Fibroblast of upper back skin (primary cell): ENCODE results near the gene EFCAB14.
"Not testable (repeated sequence)": the region's sequence is repeated elsewhere in the genome, so short reads cannot be mapped to it uniquely, and the experiment has no call there.

ENCODE experiments used
- DNase-seq: peaks from one replicate; pipeline ENCODE4 v3.0.0-alpha.2; 2013

EFCAB14 gene

DNA sequence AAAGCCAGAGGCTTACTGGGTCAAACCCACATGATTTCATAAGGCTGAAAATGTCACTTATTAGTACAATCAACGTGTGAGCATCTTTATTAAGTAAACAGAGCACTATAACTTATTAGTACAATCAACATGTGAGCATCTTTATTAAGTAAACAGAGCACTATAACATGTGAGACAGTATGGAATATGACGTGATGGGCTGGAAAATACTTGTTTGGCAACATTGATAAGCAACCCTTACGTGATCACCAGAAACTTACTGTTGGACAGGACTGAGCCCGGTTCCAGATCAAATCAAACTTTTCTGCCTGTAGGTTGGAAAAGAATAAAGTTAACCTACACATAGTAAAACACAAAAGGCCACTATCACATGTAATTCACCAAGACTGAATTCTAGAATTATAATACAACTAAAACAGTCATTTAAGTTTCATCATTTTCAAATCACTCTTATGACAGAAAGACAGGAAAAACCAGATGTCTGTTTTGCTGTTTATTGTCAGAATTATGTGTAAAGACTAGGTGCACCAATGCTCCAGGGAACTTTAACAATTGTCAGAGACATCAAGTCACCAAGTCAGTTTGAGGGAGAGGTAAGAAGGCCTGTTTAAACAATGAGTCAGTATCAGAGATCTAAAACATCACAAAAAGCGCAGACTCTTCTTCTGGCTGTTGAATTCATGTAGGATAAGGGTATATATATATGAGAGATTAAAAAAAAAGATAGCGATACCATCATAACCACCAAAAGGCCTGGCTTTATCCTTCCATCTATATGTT lies 66.4 kb downstream of the EFCAB14 start:
- no peak for DNase-seq

DNA sequence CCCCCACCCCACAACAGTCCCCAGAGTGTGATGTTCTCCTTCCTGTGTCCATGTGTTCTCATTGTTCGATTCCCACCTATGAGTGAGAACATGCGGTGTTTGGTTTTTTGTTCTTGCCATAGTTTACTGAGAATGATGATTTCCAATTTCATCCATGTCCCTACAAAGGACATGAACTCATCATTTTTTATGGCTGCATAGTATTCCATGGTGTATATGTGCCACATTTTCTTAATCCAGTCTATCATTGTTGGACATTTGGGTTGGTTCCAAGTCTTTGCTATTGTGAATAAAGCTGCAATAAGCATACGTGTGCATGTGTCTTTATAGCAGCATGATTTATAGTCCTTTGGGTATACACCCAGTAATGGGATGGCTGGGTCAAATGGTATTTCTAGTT lies 67.8 kb downstream of the EFCAB14 start:
- DNase-seq = not testable (repeated sequence)

DNA sequence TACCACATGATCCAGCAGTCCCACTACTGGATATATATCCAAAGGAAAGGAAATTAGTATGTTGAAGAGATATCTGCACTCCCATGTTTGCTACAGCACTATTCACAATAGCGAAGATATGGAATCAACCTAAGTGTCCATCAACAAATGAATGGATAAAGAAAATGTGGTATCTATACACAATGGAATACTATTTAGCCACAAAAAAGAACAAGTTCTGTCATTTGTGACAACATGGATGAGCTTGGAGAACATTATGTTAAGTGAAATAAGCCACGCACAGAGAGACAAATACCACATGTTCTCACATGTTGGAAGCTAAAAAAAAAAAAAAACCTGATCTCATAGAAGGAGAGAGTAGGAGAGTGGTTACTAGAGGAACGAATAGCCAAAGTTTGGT lies 68.4 kb downstream of the EFCAB14 start:
- DNase-seq = no peak

DNA sequence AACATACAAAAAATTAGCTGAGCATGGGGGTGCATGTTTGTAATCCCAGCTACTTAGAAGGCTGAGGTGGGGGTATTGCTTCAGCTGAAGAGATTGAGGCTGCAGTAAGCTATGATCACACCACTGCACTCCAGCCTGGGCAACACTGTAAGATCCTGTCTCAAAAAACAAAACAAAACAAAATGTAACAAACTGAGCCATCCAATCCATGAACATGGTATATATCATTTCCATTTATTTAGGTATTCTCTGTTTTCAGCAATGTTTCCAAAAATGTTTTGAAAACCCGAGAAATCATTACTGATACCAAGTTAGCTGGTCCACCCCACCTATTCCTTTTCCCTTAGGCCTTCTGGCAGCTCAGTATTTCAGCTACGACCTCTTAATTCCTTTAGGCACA lies 69.2 kb downstream of the EFCAB14 start:
- no peak for DNase-seq

DNA sequence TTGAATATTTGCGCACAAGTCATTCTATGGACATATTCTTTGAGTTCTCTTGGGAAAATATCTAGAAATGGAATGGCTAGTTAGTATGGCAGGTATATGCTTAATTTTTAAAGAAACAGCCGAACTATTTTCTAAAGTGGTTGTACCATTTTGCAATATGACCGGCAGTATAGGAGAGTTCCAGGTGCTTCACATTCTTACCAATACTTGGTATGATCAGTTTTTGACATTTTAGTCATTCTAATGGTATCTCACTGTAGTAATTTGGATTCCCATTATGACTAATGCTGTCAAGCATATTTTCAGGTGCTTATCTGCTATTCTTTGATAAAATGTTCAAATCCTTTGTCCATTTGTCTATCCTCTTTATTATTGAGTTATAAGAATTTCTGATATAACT lies 71.3 kb downstream of the EFCAB14 start:
- no peak for DNase-seq

DNA sequence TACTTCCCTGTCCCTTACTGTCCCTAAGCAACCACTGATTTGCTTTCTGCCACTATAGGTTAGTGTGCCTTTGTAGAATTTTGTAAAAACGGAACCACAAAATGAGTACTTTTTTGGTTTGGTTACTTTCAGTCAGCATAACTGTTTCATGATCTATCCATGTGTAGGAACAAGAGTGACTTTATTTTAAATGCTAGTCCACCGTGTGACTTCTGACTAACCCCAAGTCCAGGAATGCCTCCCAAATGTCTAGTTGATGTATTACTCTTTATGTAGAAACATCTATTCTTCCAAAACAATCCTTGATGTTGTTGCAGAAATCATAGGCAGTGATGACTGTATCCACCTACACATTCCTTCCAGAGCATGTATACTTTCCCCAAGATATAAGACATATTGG lies 72.1 kb downstream of the EFCAB14 start:
- DNase-seq = no peak

DNA sequence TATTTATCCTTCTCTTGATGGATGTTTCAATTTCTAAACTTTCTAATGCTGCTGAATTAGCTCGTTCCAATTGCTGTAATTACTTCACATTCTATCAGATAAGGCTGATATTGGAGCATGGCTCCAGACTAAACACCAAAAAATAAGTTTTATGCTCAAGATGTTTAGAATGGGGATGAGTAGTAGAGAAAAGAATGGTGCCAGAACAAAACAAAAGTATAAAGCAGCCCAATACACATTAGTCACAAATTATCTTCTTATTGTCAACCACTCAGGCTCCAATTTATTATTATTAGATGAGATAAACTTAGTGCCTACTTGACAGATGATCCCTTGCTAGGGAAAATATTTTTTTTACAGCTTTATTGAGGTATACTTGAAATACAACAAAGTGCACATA lies 72.6 kb downstream of the EFCAB14 start:
- DNase-seq = no peak

DNA sequence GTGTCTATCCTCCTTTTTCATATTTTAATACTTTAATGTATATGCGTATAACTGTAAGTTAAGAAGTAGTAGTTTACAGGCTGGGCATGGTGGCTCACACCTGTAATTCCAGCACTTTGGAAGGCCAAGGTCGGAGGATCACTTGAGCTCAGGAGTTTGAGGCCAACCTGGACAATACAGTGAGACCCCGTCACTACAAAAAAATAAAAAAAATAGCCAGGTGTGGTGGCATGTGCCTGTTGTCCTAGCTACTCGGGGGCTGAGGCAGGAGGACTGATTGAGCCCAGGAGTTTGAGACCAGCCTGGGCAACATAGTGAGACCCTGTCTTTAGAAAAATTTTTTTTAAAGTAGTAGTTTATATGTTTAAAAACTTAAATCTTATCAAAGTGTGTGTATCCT lies 73.1 kb downstream of the EFCAB14 start:
- DNase-seq = no peak

DNA sequence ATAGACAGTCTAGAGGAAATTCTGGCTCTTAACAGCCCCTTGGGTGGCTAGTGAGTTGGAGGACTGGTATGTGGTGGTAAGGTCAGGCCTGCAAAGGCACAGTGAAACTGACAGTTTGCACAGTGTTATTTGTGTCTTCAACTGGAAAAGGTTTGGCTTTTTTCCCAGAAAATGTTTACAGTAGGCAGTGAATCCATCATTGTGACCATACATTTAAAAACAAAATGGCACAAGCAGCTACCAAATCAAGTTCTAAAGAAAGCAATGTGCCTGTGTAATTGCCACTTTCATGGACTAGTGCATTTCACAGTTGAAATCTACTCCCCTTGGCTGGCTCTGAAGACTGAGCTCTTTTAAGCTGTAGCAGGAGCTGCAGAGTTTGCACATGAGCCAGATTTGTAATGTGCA lies 75.5 kb downstream of the EFCAB14 start:
- peak; percentile 83 for DNase-seq

DNA sequence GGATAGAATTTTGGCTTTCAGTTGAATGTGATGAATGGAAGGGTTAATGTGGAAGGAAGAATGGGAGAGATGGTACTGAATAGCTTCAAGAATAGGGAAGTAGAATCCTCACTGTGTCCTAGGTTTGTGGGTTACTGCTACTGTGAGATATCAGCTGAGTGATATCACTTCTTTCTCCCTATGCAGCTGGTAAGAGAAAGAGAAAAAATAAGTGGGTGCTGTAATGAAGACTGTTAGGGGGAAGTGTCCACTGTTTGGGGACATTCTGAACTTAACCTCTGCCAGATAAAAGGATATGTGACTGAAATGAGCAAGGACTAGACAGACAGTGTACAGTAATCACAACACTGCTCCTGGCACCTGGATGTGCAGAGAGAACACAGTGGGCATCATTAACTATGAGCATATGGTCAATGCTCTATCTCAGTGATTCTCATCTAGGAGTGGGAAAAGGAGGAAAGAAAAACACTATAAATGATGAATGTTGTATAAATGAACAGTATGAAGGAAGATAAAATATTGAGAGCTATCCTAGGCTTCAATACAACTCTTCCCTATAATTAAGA lies 76.7 kb downstream of the EFCAB14 start:
- DNase-seq = no peak

DNA sequence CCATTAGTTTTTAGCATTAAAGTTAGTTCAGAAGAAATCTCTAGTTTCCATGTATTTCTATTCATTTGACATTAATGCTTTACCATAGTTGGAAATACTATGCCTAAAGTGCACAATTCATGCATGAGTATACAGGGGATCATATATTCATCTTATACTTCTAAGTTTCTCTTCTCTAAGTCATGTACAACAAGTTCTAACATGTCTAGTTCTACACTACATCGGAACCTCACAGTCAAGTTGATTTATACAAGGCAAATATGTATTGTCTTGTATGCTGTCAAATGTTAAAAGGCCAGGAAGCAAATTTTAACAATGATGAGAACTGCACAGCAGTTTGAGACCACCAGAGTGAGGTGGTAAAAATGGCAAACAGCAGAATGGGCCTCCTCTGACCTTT lies 79.4 kb downstream of the EFCAB14 start:
- DNase-seq = no peak

DNA sequence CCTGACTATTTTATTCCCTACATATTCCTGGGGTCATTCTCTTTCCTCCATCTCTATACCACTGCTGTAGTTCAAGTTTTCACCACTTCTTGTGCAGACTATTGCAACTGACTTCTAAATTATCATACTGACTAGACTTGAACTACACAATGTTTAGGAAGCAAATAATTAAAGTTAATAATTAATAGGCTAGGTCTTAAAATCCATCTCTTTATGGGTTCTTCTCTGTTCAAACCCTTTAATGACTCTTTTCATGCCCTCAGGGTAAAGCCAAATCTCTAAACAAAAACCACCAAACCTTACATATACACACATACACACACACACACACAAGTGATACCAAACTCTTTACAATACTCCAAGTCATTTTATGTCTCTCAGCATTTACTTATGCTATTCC lies 80.0 kb downstream of the EFCAB14 start:
- no peak for DNase-seq

DNA sequence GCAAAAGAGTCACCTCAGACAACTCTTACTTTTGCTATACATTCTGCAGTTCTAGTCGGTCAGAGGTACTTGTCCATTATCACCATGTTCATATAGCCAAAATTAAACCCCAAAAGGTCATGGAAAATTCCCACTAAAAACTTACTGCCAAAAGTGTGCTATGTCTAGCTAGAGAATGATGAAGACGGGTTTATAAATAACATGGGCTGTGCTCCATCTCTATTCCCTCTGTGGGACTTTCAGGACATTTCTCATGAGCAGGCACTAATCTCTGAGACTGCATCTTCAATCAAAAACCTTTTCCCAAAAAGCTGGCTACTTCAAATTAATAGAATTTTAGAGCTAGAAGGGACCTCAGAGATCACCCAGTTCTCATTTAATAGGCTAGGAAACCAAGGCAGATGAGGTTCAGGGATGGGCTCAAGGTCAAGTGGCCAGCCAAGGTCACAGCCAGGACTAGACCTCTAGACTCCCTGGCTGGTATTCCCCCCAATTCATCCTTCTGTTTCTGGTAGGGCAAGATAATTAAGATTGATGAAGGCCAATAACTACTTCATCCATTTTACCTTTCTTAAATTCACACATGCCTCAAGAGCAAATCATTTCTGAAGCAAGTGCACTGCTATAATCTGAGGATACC lies 81.3 kb downstream of the EFCAB14 start:
- DNase-seq = no peak

DNA sequence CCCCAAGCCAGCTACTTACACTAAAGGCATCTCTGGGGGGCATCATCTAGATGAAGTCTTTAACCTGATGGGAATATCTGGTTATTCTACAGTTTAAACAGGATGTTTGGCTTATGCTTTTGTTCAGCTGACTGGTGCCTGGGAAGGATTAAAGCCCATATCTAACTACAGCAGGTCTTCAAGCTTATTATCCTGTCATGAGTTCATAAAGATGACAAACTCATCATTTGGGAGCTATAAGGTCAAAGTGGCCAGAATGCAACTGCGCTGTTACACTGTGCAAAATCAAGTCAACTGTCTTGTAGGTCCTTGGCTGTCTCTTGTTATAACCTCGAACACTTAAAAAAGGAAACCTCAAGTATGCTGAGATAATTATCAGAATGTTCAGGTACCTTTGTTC lies 83.7 kb downstream of the EFCAB14 start:
- DNase-seq = no peak

DNA sequence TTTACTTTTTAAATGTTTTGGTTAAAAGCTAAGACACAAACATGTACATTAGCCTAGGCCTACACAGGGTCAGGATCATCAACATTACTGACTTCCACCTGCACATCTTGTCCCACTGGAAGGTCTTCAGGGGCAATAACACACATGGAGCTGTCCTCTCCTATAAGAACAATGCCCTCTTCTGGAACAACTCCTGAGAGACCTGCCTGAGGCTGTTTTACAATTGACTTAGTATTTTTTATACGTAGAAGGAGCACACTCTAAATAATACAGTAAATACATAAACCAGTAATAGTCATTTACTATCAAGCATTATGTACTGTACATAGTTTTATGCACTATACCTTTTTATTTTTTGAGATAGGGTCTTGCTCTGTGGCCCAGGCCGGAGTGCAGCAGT lies 88.2 kb downstream of the EFCAB14 start:
- DNase-seq = no peak
